AG04449 (cell line): ENCODE results near the gene FAM9B.

Experiments used
- CTCF ChIA-PET: fragments of 350-600 bp; formaldehyde crosslinking; extraction: SDS; loops from one replicate; lab custom pipeline; 2021; ENCODE audit warnings: antibody characterized with exemption; lab: Yijun Ruan, JAX
- POLR2A ChIA-PET: fragments of 400-600, 350-600 bp; formaldehyde crosslinking; extraction: SDS; loops from one replicate; lab custom pipeline; 2020; ENCODE audit warnings: antibody characterized with exemption, inconsistent platforms; lab: Yijun Ruan, JAX
- DNase-seq: peaks from one replicate; pipeline ENCODE4 v3.0.0-alpha.2; 2010; ENCODE audit warnings: low read depth, low spot score
- H3K4me3 ChIP-seq: 2 replicates; pipeline ENCODE4 v1.5.1; 2011; ENCODE audit warnings: low read depth, mild to moderate bottlenecking, control low read depth, low read length
- TF ChIP-seq, protein P1 (sequence below): IDR thresholded peaks from one replicate; pipeline ENCODE4 v1.5.1; 2011; ENCODE audit warnings: mild to moderate bottlenecking, moderate library complexity, low read length, control low read depth, inconsistent platforms; ENCODE audit not compliant: insufficient read depth; ENCODE audit errors: missing control alignments

The FAM9B gene

DNA sequence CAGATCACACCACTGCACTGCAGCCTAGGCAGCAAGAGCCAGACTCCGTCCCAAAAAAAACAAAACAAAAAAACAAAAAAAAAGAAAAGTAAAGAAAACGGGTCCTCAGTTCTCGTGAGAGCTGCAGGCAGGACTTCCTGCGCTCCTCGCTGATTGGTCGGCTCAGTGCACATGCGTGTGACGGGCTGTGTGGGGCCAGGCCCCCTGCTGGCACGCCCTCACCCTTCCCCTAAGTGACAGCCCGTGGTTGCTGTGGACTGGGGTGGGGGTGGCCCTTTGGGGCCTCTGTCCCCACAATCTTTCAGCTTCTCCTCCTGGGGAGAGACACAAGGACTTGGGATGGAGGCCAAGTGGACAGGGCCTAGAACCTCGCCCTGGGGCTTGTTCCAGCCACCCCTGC, at the start of gene FAM9B:
Gene FAM9B (minus strand): TSS at position 139 of the 400 bp plus-strand sequence. CDS start 1,141 bp downstream, outside the sequence.
- no peak within 1 kb of the TSS for H3K4me3 ChIP-seq
- TF ChIP-seq, protein P1, sequence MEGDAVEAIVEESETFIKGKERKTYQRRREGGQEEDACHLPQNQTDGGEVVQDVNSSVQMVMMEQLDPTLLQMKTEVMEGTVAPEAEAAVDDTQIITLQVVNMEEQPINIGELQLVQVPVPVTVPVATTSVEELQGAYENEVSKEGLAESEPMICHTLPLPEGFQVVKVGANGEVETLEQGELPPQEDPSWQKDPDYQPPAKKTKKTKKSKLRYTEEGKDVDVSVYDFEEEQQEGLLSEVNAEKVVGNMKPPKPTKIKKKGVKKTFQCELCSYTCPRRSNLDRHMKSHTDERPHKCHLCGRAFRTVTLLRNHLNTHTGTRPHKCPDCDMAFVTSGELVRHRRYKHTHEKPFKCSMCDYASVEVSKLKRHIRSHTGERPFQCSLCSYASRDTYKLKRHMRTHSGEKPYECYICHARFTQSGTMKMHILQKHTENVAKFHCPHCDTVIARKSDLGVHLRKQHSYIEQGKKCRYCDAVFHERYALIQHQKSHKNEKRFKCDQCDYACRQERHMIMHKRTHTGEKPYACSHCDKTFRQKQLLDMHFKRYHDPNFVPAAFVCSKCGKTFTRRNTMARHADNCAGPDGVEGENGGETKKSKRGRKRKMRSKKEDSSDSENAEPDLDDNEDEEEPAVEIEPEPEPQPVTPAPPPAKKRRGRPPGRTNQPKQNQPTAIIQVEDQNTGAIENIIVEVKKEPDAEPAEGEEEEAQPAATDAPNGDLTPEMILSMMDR = no peak
- no peak for DNase-seq
- CTCF ChIA-PET = no interaction called here
- POLR2A ChIA-PET = no interaction called here

DNA sequence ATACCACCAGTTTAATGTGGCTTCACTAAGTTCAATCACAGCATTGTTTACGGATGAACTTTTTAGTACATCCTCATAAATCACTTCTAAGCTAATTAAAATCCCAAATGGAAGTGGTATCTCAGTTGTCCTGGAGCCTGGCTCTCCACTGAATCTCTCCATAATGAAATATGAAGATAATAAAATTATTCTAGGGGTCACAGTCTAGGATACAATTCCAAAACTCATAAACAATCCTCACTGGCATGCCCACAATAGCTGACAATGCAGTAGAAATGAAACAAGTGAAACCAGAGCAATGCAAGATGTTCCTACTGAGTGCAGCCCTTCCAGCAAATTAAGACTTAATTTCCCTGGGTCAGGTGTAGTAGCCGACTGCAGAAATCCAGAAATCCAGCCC, 47.3 kb upstream of the FAM9B start:
- ChIA-PET POLR2A (no interaction called here), CTCF (no interaction called here)
- no peak overlapping the region for H3K4me3 ChIP-seq
- TF ChIP-seq, protein P1 = no peak
- no peak for DNase-seq

DNA sequence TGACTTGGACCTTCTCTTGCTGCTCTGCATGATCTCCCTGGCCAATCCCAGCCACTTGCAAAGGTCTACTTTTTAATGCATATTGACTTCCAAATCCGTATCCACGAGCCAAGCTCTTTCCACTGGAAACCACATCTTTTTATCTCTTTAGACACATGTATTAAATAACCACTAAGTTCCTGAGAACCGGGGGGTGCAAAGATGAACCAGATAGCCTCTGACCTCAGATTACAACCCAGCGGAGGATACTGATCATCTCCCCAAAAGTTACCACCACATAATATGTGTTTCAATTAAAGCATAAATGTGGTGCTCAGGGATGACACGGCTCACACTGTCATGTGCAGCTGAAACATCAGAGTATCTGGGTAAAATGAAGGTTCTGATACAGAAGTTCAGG, 40.4 kb upstream of the FAM9B start:
- TF ChIP-seq, protein P1 = no peak
- ChIA-PET CTCF (no interaction called here), POLR2A (no interaction called here)
- no peak overlapping the region for H3K4me3 ChIP-seq
- no peak for DNase-seq

DNA sequence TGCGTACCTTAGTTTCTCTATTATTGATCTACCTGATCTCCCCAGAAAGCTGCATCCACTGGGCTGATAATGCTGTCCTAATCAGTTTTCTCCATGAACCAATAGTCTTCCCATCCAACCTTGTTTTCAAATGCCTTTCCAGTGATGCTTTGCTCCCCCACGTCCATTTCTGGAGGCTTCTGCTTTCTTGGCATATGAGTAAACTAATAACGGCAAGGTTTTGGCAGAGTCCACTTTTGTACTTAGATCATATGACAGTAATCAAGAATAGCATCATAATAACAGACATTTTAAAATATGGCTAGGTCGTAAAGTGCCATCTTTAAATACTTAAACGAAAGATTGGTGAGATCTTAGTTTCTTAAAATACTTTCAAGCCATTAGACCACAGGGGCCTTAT, 38.4 kb upstream of the FAM9B start:
- POLR2A ChIA-PET = no interaction called here
- TF ChIP-seq, protein P1 = no peak
- peak; percentile 7 for DNase-seq
- CTCF ChIA-PET = no interaction called here
- H3K4me3 ChIP-seq = no peak overlapping the region

DNA sequence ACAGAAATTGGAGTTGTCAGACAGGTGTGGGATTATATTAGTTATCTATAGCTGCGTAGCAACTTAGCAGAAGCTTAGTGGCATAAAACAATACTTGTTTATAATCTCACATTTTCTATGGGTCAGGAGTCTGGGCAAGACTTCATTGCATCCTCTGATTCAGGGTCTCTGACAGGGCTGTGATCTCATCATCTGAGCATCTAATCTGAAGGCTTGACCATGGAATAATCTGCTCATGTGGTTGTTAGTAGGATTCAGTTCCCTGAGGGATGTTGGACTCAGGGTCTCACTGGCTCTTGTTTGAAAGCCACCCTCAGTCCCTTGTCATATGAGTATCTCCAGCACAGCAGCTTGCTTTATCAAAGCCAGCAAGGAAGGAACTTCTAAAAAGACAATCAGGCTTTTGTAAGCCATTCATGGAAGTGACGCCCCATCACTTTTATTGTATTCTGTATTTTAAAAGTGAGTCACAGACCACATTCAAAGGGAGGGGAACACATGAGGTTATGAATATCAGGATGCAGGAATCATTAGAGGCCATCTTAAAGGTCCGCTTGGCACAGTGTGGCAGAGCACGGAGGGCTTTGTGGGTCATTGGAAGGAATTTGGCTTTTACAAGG, 37.2 kb upstream of the FAM9B start:
- no peak for DNase-seq
- POLR2A ChIA-PET = no interaction called here
- H3K4me3 ChIP-seq = no peak overlapping the region
- TF ChIP-seq, protein P1 = no peak
- CTCF ChIA-PET = no interaction called here

DNA sequence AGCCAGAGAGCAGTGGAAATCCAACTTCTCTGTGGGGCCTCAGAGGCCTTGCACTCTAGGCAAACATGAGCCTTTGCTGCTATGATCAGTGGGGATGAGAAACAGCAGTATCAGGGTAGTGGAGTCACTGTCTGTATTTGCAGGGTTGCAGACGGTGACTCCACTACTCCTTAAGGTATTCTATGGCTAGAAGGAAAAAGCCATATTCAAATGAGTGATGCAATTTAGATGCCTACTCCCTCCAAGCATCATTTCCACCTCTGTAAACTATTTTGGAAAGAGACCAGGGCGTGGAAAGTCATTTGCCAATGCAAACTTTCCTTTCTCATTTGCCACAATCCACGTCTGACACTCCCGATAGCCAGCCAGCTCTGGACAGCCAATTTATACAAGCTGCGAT, 35.6 kb upstream of the FAM9B start:
- ChIA-PET CTCF (no interaction called here), POLR2A (no interaction called here)
- DNase-seq = no peak
- no peak overlapping the region for H3K4me3 ChIP-seq
- TF ChIP-seq, protein P1 = no peak
